Gastrocnemius medialis (tissue), 4 donors: Measurements from ENCODE around the gene ADGRD2.

Experiments used
- POLR2A ChIP-seq, 2 donors: fragments of 450-650 bp; IDR thresholded peaks; one replicate each; pipeline ENCODE4 v1.6.1; 2017; ENCODE audit warnings: antibody characterized with exemption in 2 of 2, mild to moderate bottlenecking in 2 of 2, moderate library complexity in 2 of 2
- TF ChIP-seq, protein P1 (sequence below), 5 experiments: fragments of 450-650 bp in 3 of 5; fragments of 200-600 bp in 2 of 5; sonication (generic) in 2 of 5; IDR thresholded peaks in 4 of 5; conservative IDR thresholded peaks in 1 of 5; 1 replicate in 4 of 5; 2 replicates in 1 of 5; pipeline ENCODE4 v1.5.1; 2016 to 2019; ENCODE audit warnings: antibody characterized with exemption in 5 of 5, mild to moderate bottlenecking in 3 of 5, moderate library complexity in 3 of 5

DNA sequence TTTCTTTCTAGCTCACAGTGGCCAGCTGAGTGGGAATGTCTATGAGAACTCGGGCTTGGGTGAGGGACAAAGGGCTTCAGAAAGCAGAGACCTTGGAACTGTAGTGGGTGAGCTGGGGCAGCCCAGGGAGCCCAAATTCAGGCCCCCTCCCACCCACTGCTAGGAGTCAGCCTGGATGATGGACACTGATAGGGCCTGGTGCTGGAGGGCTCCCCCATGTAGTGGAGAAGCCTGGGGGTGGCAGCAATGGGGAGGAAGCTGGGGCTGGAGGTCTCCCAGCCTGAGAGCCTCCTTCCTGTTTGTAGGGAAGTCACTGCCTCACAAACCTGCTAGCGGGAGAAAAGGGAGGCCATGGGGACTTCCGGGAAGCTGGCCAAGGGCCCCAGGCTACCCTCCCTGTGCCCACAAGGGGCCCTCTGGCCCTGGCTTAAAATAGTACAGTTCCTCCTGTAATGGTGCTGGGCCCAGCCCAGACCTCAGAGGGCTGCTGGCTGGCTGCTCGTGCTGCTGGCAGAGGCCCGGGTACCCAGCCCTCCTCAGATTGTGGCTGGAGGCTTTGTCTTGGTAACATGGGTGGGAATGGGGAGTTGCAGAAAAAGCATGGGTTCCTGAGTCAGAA is 63.2 kb downstream of the ADGRD2 start:
- TF ChIP-seq, protein P1, sequence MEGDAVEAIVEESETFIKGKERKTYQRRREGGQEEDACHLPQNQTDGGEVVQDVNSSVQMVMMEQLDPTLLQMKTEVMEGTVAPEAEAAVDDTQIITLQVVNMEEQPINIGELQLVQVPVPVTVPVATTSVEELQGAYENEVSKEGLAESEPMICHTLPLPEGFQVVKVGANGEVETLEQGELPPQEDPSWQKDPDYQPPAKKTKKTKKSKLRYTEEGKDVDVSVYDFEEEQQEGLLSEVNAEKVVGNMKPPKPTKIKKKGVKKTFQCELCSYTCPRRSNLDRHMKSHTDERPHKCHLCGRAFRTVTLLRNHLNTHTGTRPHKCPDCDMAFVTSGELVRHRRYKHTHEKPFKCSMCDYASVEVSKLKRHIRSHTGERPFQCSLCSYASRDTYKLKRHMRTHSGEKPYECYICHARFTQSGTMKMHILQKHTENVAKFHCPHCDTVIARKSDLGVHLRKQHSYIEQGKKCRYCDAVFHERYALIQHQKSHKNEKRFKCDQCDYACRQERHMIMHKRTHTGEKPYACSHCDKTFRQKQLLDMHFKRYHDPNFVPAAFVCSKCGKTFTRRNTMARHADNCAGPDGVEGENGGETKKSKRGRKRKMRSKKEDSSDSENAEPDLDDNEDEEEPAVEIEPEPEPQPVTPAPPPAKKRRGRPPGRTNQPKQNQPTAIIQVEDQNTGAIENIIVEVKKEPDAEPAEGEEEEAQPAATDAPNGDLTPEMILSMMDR (IDR thresholded peaks at IDR 0.05 in 4 of 5, conservative IDR thresholded peaks at IDR 0.05 in 1 of 5), result no peak
- no peak for TF ChIP-seq POLR2A (IDR thresholded peaks at IDR 0.05)
